ENCODE measurements around the gene KRTAP4-2. TPM values are rescaled to one million over a fixed set of nuclear protein-coding genes. Genes with fewer than 3 reads are reported as not detected.

Gene KRTAP4-2
- total and polyA plus RNA-seq, 2 donors (not counting 1 experiment from before 2014, with no cell fraction given): not detected

DNA sequence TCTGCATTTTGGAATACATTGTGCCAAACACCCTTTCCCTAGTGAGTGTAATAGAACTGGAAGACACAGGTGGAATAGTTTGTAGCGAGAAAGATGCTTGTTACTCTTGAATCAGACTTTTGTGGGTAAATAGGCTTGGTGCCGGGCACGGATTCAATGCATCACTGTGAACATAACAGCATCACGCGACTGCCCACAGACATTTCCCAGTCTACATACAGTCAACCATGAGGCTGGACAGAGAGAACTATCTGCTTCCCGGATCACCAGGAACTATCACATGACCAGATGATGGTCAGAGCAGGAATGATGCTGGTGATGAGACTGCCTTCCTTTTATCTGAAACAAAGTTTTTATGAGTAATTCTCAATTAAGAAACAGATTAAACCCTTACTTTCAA lies 48.0 kb upstream of the KRTAP4-2 start:
- DNase-seq: no peak
- TF ChIP-seq, protein P1, sequence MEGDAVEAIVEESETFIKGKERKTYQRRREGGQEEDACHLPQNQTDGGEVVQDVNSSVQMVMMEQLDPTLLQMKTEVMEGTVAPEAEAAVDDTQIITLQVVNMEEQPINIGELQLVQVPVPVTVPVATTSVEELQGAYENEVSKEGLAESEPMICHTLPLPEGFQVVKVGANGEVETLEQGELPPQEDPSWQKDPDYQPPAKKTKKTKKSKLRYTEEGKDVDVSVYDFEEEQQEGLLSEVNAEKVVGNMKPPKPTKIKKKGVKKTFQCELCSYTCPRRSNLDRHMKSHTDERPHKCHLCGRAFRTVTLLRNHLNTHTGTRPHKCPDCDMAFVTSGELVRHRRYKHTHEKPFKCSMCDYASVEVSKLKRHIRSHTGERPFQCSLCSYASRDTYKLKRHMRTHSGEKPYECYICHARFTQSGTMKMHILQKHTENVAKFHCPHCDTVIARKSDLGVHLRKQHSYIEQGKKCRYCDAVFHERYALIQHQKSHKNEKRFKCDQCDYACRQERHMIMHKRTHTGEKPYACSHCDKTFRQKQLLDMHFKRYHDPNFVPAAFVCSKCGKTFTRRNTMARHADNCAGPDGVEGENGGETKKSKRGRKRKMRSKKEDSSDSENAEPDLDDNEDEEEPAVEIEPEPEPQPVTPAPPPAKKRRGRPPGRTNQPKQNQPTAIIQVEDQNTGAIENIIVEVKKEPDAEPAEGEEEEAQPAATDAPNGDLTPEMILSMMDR (IDR thresholded peaks at IDR 0.05): no peak
- no peak for TF ChIP-seq EZH2 (IDR thresholded peaks at IDR 0.05; ENCODE audit: borderline replicate concordance, insufficient read depth, low read depth, low read length, poor library complexity, severe bottlenecking)
- no peak for ATAC-seq (ENCODE audit: low read depth)
- no peaks in the 10 kb centered on the region for H3K79me2 ChIP-seq (ENCODE audit: control insufficient read depth, insufficient read depth, low read length)
- no peak overlapping the region for H3K4me2 ChIP-seq (replicated peaks; ENCODE audit: low read depth, low read length, poor library complexity, severe bottlenecking)
- CTCF ChIA-PET: no interaction called here
- intact Hi-C loops (cut with micrococcal nuclease): no loop called here
- Mint-ChIP-seq H3K27me3 (peaks cover 26% of the 10 kb centered on the region), H3K4me1 (peaks cover 2% of the 10 kb centered on the region), H3K9me3 (ENCODE audit: insufficient read depth) (no peaks in the 10 kb centered on the region), H3K27ac (no peak overlapping the region), H3K4me3 (no peak overlapping the region)
- no peak overlapping the region for H3K4me3 ChIP-seq (ENCODE audit: control extremely low read depth in 1 of 5, extremely low read depth in 1 of 5, insufficient read depth in 1 of 5, low read depth in 2 of 5, low read length in 4 of 5)
- H3K27ac ChIP-seq (ENCODE audit: low read length in 2 of 2): no peak overlapping the region
- H3K9me3 ChIP-seq (ENCODE audit: control extremely low read depth in 1 of 3, control insufficient read depth in 2 of 3, insufficient read depth in 1 of 3, low read length in 2 of 3): no peaks in the 10 kb centered on the region
- no peak overlapping the region for H2AFZ ChIP-seq (ENCODE audit: insufficient read depth, low read depth, low read length, poor library complexity, severe bottlenecking)
- POLR2A ChIA-PET: no interaction called here
- WGBS (ENCODE audit: insufficient coverage): 100% methylated on average over 2 of the region's 6 CpGs
- H4K20me1 ChIP-seq (ENCODE audit: control insufficient read depth, insufficient read depth, low read length, poor library complexity, severe bottlenecking): no peaks in the 10 kb centered on the region
- H3K9ac ChIP-seq (ENCODE audit: low read length): no peak overlapping the region
- peaks cover 0 to 4% of the 10 kb centered on the region in 2 donors for H3K4me1 ChIP-seq (ENCODE audit: control insufficient read depth in 2 of 2, insufficient read depth in 2 of 2, low read length in 2 of 2)
- H3K27me3 ChIP-seq (replicated peaks in 1 of 4; ENCODE audit: control extremely low read depth in 1 of 4, control insufficient read depth in 3 of 4, insufficient read depth in 4 of 4, low read length in 3 of 4): no peaks in the 10 kb centered on the region
- H3K36me3 ChIP-seq (replicated peaks in 1 of 2; ENCODE audit: control extremely low read depth in 1 of 2, control insufficient read depth in 1 of 2, extremely low read depth in 1 of 2, insufficient read depth in 2 of 2, low read length in 1 of 2): no peaks in the 10 kb centered on the region

DNA sequence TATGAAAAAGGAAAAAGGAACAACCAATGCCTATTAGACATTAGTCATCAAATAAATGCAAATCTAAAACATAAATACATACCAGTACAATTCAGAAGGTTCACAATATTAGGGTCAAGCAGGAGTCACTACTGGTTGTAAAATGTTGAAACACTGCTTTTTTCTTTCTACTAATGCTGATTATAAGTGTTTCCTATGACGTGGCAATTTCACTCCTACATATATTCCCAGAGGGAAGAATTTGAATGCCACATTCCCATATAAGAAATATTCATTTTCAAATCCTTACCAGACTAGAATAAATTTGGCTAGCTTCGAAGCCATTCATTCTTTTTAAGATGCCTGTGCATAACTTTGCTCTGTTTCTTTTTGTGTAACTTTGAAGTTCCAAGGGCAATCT lies 45.8 kb upstream of the KRTAP4-2 start:
- Histone ChIP-seq H3K79me2 (ENCODE audit: control insufficient read depth, insufficient read depth, low read length) (no peaks in the 10 kb centered on the region), H3K27me3 (replicated peaks in 1 of 4; ENCODE audit: control extremely low read depth in 1 of 4, control insufficient read depth in 3 of 4, insufficient read depth in 4 of 4, low read length in 3 of 4) (no peaks in the 10 kb centered on the region), H2AFZ (ENCODE audit: insufficient read depth, low read depth, low read length, poor library complexity, severe bottlenecking) (no peak overlapping the region), H3K4me1 (ENCODE audit: control insufficient read depth in 2 of 2, insufficient read depth in 2 of 2, low read length in 2 of 2) (no peaks in the 10 kb centered on the region), H3K36me3 (replicated peaks in 1 of 2; ENCODE audit: control extremely low read depth in 1 of 2, control insufficient read depth in 1 of 2, extremely low read depth in 1 of 2, insufficient read depth in 2 of 2, low read length in 1 of 2) (no peaks in the 10 kb centered on the region), H3K4me3 (ENCODE audit: control extremely low read depth in 1 of 5, extremely low read depth in 1 of 5, insufficient read depth in 1 of 5, low read depth in 2 of 5, low read length in 4 of 5) (no peak overlapping the region), H3K9me3 (ENCODE audit: control extremely low read depth in 1 of 3, control insufficient read depth in 2 of 3, insufficient read depth in 1 of 3, low read length in 2 of 3) (peaks cover 0 to 4% (median 0%) of the 10 kb centered on the region in 3 donors), H3K9ac (ENCODE audit: low read length) (no peak overlapping the region), H3K4me2 (replicated peaks; ENCODE audit: low read depth, low read length, poor library complexity, severe bottlenecking) (no peak overlapping the region), H4K20me1 (ENCODE audit: control insufficient read depth, insufficient read depth, low read length, poor library complexity, severe bottlenecking) (no peaks in the 10 kb centered on the region), H3K27ac (ENCODE audit: low read length in 2 of 2) (no peak overlapping the region)
- TF ChIP-seq, protein P1 (IDR thresholded peaks at IDR 0.05): no peak
- no peak for TF ChIP-seq EZH2 (IDR thresholded peaks at IDR 0.05; ENCODE audit: borderline replicate concordance, insufficient read depth, low read depth, low read length, poor library complexity, severe bottlenecking)
- Mint-ChIP-seq H3K4me3 (no peak overlapping the region), H3K27me3 (peaks cover 30% of the 10 kb centered on the region), H3K27ac (no peak overlapping the region), H3K9me3 (ENCODE audit: insufficient read depth) (no peaks in the 10 kb centered on the region), H3K4me1 (no peaks in the 10 kb centered on the region)
- intact Hi-C loops (cut with micrococcal nuclease): no loop called here
- no CpG with 5 or more reads among the region's 2 CpGs for WGBS (ENCODE audit: insufficient coverage)
- ATAC-seq (ENCODE audit: low read depth) (no peak), DNase-seq (no peak)
- POLR2A ChIA-PET: no interaction called here
- CTCF ChIA-PET: no interaction called here
